Activated CD8-positive, alpha-beta memory T cell treated with anti-CD3 and anti-CD28 coated beads, Interleukin-2, amount 10 ng/mL, durations not matched to agents 7 days and 5 days (primary cell): ENCODE data around the gene DUSP1. TPM values are rescaled to one million over a fixed set of nuclear protein-coding genes. Genes with fewer than 3 reads are reported as not detected.

ENCODE experiments used
- ATAC-seq: fragments of 150-1000 bp; cut with Tn5 transposase; one replicate; pipeline ENCODE4 v1.10.0; 2021; ENCODE audit warnings: moderate library complexity
- CTCF ChIA-PET: fragments of 350-600 bp; sonication (Branson Sonifier 250); formaldehyde crosslinking; loops from one replicate; lab custom pipeline; 2021; ENCODE audit warnings: antibody characterized with exemption; lab: Charles Lee
- DNase-seq: peaks from one replicate; pipeline ENCODE4 v3.0.0-alpha.2; 2020
- H3K27ac Mint-ChIP-seq: one replicate; pipeline ENCODE4 v1.8.0; 2021; ENCODE audit warnings: mild to moderate bottlenecking, mixed read lengths
- H3K27me3 Mint-ChIP-seq: one replicate; pipeline ENCODE4 v1.8.0; 2021; ENCODE audit warnings: mixed read lengths
- H3K36me3 Mint-ChIP-seq: one replicate; pipeline ENCODE4 v1.8.0; 2021; ENCODE audit warnings: mild to moderate bottlenecking, mixed read lengths
- H3K4me1 Mint-ChIP-seq: one replicate; pipeline ENCODE4 v1.8.0; 2021; ENCODE audit warnings: mixed read lengths
- H3K4me3 Mint-ChIP-seq: one replicate; pipeline ENCODE4 v1.8.0; 2021; ENCODE audit warnings: mild to moderate bottlenecking, moderate library complexity, mixed read lengths
- H3K9me3 Mint-ChIP-seq: one replicate; pipeline ENCODE4 v1.8.0; 2022; ENCODE audit warnings: low read depth, mixed read lengths
- total RNA-seq, 2 experiments: library from RNA; stranded (reverse); gene quantifications; one replicate each; pipeline ENCODE4 v1.2.3, GENCODE V29; 2021

The DUSP1 gene
- total RNA-seq, 2 experiments from 2014 or later, result 6.5 to 32.5 TPM

DNA sequence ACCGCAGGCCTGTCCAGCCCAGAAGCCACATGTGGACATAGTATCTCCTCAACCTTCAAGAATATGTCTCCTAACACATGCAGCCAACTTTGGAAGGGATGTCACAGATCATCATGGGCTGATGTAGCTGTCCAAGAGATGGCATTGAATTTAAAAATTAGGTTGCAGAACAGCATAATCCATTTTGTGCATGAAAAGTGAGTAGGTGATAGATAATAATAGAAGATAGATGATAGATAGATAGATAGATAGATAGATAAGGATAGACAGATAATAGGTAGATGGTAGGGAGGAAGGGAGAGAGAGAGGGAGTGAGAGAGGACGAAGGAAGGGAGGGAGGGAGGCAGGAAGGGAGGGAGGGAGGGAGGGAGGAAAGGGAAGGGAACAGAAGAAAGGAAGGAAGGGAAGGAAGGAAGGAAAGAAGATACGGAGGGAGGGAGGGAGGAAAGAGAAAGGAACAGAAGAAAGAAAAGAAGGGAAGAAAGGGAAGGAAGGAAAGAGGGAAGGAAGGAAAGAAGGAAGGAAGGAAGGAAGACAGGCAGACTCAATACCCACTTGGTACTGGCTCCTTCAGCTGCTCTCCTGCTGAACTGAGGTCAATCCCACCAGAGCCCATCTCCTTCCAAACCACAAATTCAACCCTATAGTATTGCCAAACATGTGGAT lies 34.2 kb upstream of the DUSP1 start:
- peaks cover 3% of the 10 kb centered on the region for H3K9me3 Mint-ChIP-seq
- H3K27ac Mint-ChIP-seq, result no peak overlapping the region
- no peaks in the 10 kb centered on the region for H3K27me3 Mint-ChIP-seq
- no peak for DNase-seq
- H3K36me3 Mint-ChIP-seq, result peaks cover 2% of the 10 kb centered on the region
- CTCF ChIA-PET, result no interaction called here
- peaks cover 17% of the 10 kb centered on the region for H3K4me1 Mint-ChIP-seq
- ATAC-seq, result no peak
- H3K4me3 Mint-ChIP-seq, result no peak overlapping the region

DNA sequence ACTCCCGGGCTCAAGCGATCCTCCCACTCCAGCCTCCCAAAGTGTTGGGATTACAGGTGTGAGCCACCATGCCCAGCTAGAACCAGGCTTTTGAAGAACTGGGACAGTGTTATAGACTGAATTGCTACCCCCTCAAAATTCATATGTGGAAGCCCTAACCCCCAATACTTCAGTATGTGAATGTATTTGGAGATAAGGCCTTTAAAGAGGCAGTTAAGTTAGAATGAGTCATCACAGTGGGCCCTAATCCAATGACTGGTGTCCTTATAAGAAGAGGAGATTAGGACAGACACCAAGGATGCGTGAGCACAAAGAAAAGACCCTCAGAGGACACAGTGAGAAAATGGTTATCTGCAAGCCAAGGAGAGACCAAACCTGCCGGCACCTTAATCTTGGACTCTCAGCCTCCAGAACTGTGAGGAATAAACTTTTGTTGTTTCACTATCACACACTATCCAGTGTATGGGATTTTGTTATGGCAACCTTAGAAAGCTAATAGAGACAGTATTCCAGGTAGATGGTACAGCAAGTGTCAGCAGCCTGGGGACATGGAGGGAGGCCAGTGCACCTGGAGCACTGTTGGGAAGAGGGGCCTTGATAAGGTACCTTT lies 31.7 kb upstream of the DUSP1 start:
- CTCF ChIA-PET, result no interaction called here
- no peak overlapping the region for H3K4me3 Mint-ChIP-seq
- H3K36me3 Mint-ChIP-seq, result no peaks in the 10 kb centered on the region
- H3K27ac Mint-ChIP-seq, result no peak overlapping the region
- peaks cover 23% of the 10 kb centered on the region for H3K4me1 Mint-ChIP-seq
- DNase-seq (no peak), ATAC-seq (no peak)
- no peaks in the 10 kb centered on the region for H3K9me3 Mint-ChIP-seq
- H3K27me3 Mint-ChIP-seq, result no peaks in the 10 kb centered on the region

DNA sequence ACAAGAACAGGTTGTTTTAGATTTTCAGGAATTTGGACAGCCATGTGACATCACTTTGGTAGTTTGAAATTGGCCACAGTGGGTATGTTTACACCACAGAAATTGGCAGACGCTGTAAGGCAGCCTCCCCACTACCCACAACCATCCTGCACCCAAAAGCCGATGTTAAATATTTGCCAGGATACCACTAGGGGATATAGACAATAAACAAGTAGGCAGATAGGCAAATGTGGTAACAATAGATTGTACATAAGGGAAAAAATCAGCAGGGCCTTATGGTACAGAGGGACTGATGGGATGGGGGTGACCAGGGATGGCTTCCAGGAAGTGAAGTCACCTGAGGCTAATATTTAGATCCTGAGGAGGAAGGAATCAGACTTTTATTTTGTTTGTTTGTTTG lies 31.1 kb upstream of the DUSP1 start:
- no peaks in the 10 kb centered on the region for H3K36me3 Mint-ChIP-seq
- no peak for DNase-seq
- no peaks in the 10 kb centered on the region for H3K9me3 Mint-ChIP-seq
- no peak for ATAC-seq
- H3K4me1 Mint-ChIP-seq, result peaks cover 18% of the 10 kb centered on the region
- CTCF ChIA-PET, result no interaction called here
- no peaks in the 10 kb centered on the region for H3K27me3 Mint-ChIP-seq
- no peak overlapping the region for H3K4me3 Mint-ChIP-seq
- no peak overlapping the region for H3K27ac Mint-ChIP-seq

DNA sequence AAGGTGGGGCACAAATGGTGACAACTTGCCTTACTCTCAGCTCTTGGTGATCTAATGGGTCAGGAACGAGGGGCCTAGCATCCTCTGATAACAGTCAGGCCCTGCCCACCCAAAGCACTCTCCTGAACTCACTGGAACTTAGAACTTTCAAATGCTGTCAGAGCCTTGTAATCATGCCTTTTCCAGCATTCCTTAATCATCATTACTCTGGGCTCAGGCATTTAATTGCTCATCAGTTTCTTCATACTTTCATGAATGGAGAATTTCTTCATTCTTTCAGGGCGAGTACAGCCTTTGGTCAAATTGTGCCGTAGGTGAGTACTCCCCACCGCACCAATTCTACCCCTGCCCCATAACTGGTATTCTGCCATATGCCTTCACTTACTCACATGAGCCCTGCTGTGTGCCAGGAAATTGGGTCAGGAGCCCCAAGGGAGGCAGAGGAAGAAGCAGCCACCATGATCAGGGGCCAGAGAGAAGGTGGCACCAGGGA lies 30.2 kb upstream of the DUSP1 start:
- no peaks in the 10 kb centered on the region for H3K27me3 Mint-ChIP-seq
- DNase-seq (no peak), ATAC-seq (no peak)
- H3K36me3 Mint-ChIP-seq, result no peaks in the 10 kb centered on the region
- peaks cover 12% of the 10 kb centered on the region for H3K4me1 Mint-ChIP-seq
- no peak overlapping the region for H3K4me3 Mint-ChIP-seq
- H3K9me3 Mint-ChIP-seq, result no peaks in the 10 kb centered on the region
- H3K27ac Mint-ChIP-seq, result no peak overlapping the region
- CTCF ChIA-PET, result interaction anchor here (1.0 kb wide), 1 partner anchor 10 kb away, joined by 3 read pairs; no protein-coding TSS in a partner anchor

DNA sequence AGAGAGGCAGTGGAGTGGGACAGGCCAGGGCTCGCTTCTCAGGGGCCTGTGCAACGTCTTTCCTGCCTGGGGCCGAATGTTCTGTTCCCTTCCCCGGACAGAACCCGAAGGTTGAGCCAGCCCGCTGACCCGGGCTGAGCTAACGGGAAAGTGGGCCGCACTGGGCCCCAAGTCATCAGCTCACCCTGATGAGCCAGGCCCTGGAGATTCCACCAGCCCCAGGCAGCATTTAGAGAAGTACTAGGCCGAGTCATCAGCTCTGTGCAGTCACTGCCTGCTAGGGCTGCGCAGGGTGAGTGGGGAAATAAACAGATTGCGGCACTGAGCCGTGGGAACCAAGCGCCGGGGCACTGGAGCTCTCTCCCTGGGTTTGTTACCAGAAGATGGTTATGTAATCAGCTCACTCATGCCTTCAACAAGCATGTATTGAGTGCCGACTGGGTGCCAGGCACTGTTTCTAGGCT lies 29.1 kb upstream of the DUSP1 start:
- no peaks in the 10 kb centered on the region for H3K27me3 Mint-ChIP-seq
- no peak overlapping the region for H3K27ac Mint-ChIP-seq
- no peak overlapping the region for H3K4me3 Mint-ChIP-seq
- CTCF ChIA-PET, result interaction anchor here (0.9 to 1.1 kb wide), 4 partner anchors 9 to 91 kb away, joined by 3 read pairs; no protein-coding TSS in a partner anchor
- H3K36me3 Mint-ChIP-seq, result no peaks in the 10 kb centered on the region
- no peaks in the 10 kb centered on the region for H3K9me3 Mint-ChIP-seq
- ATAC-seq (no peak), DNase-seq (no peak)
- H3K4me1 Mint-ChIP-seq, result peaks cover 11% of the 10 kb centered on the region

DNA sequence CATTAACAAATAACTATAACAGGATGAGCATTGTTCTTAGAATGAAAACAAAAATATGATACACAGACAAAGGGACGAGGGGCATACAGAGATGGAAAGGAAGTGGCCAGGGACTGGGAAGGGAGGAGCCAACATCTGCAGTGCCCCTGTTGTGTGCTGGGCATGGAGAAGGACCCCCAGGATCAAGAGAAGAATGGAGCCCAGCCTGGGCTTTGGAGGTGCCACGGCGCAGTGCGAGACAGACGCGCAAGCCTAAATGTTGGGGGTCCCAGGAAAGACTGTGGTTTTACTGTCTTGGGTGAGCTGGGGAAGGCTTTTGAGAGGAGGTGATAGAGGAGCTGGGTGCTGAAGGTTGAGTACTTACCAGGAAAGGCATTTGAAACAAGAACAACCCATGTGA lies 28.4 kb upstream of the DUSP1 start:
- H3K27ac Mint-ChIP-seq, result no peak overlapping the region
- CTCF ChIA-PET, result interaction anchor here (0.9 to 1.1 kb wide), 3 partner anchors 8 to 90 kb away, joined by 3 read pairs; no protein-coding TSS in a partner anchor
- no peak for DNase-seq

DNA sequence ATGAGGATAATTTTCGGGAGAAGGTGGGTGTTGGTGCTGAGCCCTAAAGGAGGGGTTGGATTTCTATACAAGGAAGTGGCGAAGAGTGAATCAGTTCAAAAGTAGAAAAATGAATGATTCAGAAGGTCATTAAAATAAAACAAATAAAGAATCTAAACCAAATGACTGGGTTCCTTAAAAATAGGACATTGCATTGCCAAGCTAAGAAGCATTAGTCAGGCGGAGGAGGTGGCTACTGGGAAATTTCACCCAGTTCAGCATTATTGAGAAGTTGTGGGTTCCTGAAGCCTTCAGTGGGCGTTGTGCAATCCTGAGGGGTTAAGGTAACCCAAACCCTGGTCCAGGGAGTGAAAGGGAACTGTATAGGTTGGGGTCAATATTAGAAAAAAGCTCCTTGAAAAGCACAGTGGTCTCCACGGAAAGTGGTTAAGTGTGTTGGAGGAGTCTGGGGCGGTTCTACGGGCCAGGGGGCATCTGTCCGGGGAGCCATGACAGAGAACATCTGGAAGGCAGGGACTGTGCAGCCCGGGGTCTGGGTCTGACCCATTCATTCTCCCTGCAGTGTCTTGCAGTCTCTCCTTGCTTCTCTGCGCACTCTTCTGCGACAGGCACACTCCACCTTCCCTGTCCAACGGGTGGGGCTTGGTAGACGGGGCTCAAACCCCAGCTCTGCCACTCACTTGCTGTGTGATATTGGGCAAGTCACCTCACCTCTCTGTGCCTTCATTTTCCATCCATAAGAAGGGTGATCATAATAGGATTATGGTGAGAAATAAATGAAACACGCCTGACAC lies 27.6 kb upstream of the DUSP1 start:
- Mint-ChIP-seq H3K4me3 (no peak overlapping the region), H3K36me3 (no peaks in the 10 kb centered on the region), H3K9me3 (no peaks in the 10 kb centered on the region), H3K4me1 (peaks cover 16% of the 10 kb centered on the region), H3K27ac (no peak overlapping the region), H3K27me3 (no peaks in the 10 kb centered on the region)
- ATAC-seq (peak; percentile 30), DNase-seq (no peak)
- CTCF ChIA-PET, result interaction anchor here (0.7 to 1.4 kb wide), 3 partner anchors 10 to 84 kb away, joined by 3 to 4 read pairs (median 4); no protein-coding TSS in a partner anchor

More for the DNA sequence above, 28.4 kb upstream of the DUSP1 start:
- Mint-ChIP-seq H3K36me3 (no peaks in the 10 kb centered on the region), H3K9me3 (no peaks in the 10 kb centered on the region), H3K27me3 (no peaks in the 10 kb centered on the region), H3K4me1 (peaks cover 12% of the 10 kb centered on the region), H3K4me3 (no peak overlapping the region)
- ATAC-seq, result no peak

DNA sequence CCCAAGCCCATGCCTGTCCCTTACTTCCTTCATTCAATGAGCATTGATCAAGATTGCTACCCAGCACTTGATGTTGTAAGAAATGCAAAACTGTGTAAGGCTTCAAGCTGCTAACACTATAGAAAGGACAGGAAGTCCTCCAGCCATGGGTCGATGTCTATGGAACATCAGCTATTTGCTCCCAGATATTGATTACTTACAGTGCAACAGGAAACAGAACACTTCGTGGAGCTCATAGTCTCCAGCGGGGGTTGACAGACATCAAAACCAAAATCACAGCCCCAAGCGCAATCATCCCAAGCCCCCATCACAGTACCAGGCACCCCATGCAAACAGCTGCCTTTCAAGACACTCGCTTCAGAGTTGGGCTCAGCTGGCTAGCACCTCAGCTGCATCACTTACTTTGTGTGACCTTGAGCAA lies 26.8 kb upstream of the DUSP1 start:
- Mint-ChIP-seq H3K36me3 (no peaks in the 10 kb centered on the region), H3K4me3 (no peak overlapping the region), H3K9me3 (no peaks in the 10 kb centered on the region), H3K27me3 (no peaks in the 10 kb centered on the region), H3K27ac (no peak overlapping the region), H3K4me1 (peaks cover 16% of the 10 kb centered on the region)
- ATAC-seq, result no peak
- CTCF ChIA-PET, result interaction anchor here (0.7 to 1.4 kb wide), 6 partner anchors 9 to 83 kb away, joined by 3 to 6 read pairs (median 4); partner anchors contain the start of gene DUSP1
- DNase-seq, result no peak

DNA sequence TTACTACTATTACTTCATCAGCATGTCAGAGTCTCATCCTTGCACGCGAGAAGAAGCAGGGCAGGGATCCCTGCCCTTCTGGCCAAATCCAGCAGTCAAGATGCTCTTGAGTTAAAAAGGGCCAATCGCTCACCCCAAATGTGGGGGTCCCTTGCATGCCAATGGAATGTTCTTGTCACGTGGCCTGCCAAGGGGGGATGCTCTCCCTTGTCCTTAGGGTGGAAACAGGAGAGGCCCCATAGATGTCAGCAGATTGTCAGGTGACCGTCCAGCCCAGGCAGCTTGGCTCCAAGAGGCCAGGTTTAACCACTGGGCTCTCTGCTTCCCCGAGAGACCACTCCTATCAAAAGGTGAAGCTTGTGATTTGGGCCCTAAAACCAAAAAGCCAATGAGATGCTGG lies 25.3 kb upstream of the DUSP1 start:
- DNase-seq (no peak), ATAC-seq (no peak)
- H3K4me3 Mint-ChIP-seq, result no peak overlapping the region
- H3K4me1 Mint-ChIP-seq, result peaks cover 16% of the 10 kb centered on the region
- H3K36me3 Mint-ChIP-seq, result no peaks in the 10 kb centered on the region
- CTCF ChIA-PET, result no interaction called here
- H3K9me3 Mint-ChIP-seq, result no peaks in the 10 kb centered on the region
- no peak overlapping the region for H3K27ac Mint-ChIP-seq
- no peaks in the 10 kb centered on the region for H3K27me3 Mint-ChIP-seq

DNA sequence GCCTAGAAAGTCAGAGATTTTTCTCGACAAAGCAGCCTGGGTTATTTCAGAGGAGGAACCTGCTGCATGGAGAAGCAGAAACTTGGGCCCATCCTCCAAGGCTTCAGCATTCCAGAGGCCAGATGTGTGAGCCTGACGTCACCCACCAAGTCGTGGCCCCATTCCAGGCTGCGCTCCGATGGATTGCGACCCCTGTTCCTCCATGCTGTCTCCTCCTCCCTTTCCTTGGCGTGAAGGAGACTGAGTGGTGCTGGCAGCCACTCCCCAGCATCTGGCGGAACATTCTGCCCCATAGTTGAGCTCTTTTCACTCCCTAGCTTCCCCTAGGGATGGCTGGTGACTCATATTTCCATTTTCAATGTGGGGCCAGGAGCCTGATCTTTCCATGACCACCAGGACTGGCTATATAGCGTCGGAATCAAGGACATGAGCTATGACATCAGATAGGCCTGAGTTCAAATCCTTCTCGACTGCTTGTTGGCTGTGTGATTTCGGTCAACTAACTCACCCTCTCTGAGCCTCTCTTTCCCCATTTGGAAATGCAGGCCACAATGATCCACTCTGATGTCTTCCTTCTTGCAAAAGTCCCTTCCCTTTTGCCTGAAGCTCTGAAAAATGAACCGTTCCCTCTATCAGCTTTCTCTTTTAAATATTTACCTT lies 24.5 kb upstream of the DUSP1 start:
- DNase-seq (no peak), ATAC-seq (no peak)
- CTCF ChIA-PET, result no interaction called here
- H3K9me3 Mint-ChIP-seq, result no peaks in the 10 kb centered on the region
- H3K36me3 Mint-ChIP-seq, result no peaks in the 10 kb centered on the region
- peaks cover 16% of the 10 kb centered on the region for H3K4me1 Mint-ChIP-seq
- no peaks in the 10 kb centered on the region for H3K27me3 Mint-ChIP-seq
- H3K4me3 Mint-ChIP-seq, result no peak overlapping the region
- no peak overlapping the region for H3K27ac Mint-ChIP-seq

DNA sequence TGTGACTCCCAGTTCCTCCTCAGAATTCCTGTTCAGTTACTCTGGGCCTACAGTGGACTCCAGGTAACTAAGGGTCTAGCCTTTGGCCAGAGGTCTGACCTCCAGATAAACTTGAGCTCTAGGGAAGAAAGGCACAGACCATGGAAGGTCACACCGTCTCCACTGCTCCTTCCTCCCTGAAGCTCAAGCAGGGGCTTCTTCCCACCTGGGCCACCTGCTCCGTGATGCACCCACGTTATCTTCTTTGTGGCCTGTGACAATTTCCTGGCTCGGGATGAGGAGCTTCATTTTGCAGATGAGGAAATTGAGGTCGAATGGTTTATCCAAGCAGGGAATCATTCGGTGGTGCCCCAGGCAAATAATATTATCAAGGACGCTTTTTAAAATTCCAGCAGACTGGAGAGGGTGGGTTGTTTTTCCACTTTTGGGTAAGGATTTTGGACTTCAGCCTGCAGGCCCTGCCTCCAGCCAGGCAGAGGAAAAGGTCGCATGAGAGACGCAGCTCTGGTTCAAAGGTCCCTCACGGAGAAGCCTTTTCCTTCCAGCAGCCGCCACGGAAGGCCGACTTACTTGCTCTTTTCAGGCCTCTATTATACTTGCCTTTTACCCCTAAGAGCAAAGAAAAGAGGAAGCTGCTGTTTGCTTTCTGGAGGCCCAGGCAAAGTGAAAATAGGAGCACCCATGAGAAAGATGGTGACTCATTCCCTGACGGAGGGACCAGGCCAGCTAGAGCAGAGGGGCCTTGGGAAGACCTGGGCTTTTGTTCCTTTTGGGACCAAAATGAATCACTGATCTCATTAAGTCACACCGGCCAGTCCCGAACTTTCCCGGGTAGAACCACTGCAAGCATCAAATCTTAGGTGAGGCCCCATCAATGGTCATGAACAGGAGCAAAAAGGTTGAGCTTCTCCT lies 22.8 kb upstream of the DUSP1 start:
- no peak overlapping the region for H3K27ac Mint-ChIP-seq
- H3K27me3 Mint-ChIP-seq, result no peaks in the 10 kb centered on the region
- H3K4me1 Mint-ChIP-seq, result peaks cover 16% of the 10 kb centered on the region
- ATAC-seq (no peak), DNase-seq (no peak)
- no peak overlapping the region for H3K4me3 Mint-ChIP-seq
- CTCF ChIA-PET, result interaction anchor here (1.7 kb wide), 1 partner anchor 10 kb away, joined by 5 read pairs; no protein-coding TSS in a partner anchor
- H3K9me3 Mint-ChIP-seq, result no peaks in the 10 kb centered on the region
- no peaks in the 10 kb centered on the region for H3K36me3 Mint-ChIP-seq
